Left cardiac atrium (tissue), 4 donors: ENCODE data around the gene CD93. TPM values are rescaled to one million over a fixed set of nuclear protein-coding genes. Genes with fewer than 3 reads are reported as not detected.

Source experiments
- ATAC-seq, 2 donors: fragments of 200-7000 bp; cut with Tn5 transposase; one replicate each; pipeline ENCODE4 v1.9.1; 2020; ENCODE audit warnings: mild to moderate bottlenecking in 2 of 2, moderate library complexity in 2 of 2
- DNase-seq: peaks from one replicate; pipeline ENCODE4 v3.0.0-alpha.2; 2020
- intact Hi-C, 2 donors: fragments of 100-400 bp; cut with DNase I; formaldehyde crosslinking; loops; one replicate each; pipeline versions ENCODE4 v1.14.1 to v1.15.1; 2022 to 2023
- long read RNA-seq: library from polyadenylated mRNA; unstranded; transcript quantifications from one replicate; pipeline ENCODE4 v2.0.0, GENCODE V29; 2021
- total RNA-seq, 2 donors: library from RNA; stranded (reverse); fragmentation: NEBNext Ultra II Directional; extraction: Animal tissue kit (Norgen Biotek cat#: 25700); gene quantifications; one replicate each; pipeline ENCODE4 v1.2.1, GENCODE V29; 2021
- donor health status: DM: no; HTN: yes; CAD: no.
- donor health status: DM: no; HTN: yes; CAD: no; lungs with severe emphysema.
- donor health status: DM: yes; HTN: yes; CAD: no.
- donor health status: Dilated cardiomyopathy.

The CD93 gene, protein sequence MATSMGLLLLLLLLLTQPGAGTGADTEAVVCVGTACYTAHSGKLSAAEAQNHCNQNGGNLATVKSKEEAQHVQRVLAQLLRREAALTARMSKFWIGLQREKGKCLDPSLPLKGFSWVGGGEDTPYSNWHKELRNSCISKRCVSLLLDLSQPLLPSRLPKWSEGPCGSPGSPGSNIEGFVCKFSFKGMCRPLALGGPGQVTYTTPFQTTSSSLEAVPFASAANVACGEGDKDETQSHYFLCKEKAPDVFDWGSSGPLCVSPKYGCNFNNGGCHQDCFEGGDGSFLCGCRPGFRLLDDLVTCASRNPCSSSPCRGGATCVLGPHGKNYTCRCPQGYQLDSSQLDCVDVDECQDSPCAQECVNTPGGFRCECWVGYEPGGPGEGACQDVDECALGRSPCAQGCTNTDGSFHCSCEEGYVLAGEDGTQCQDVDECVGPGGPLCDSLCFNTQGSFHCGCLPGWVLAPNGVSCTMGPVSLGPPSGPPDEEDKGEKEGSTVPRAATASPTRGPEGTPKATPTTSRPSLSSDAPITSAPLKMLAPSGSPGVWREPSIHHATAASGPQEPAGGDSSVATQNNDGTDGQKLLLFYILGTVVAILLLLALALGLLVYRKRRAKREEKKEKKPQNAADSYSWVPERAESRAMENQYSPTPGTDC
- 100 to 1,000 TPM in 1 of 2 donors, 10 to 100 TPM in 1; 46.3 to 102 TPM for total RNA-seq
- long read RNA-seq, full-length matches to known transcripts: 17 of 44 reads
- long read RNA-seq, partial matches to known transcripts: 0 of 44 reads
- long read RNA-seq, other reads (novel, unspliced or antisense): 27 of 44 reads

DNA sequence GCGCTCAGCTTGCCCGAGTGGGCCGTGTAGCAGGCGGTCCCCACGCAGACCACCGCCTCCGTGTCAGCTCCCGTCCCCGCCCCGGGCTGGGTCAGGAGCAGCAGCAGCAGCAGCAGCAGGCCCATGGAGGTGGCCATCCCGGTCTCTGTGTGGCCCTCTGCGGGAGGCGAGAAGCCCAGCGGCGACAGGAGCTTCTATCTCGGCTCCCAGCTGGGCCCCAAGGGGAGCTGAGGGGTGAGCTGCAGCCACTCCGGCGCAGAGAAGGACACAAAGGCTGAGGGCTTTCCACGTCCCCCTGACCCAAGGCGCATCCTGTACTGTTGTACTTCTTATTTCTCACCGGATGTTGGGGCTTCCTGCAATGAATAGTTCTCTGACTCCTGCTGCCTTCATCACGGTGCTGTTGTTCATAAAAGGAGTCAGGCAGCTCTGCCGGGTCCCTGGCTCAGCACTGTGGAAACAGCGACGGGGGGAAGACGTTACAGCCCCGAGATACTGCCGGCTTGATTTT, at the start of gene CD93:
Gene CD93 (minus strand): TSS at position 269 of the 511 bp plus-strand sequence. CDS start 132 bp downstream, at position 137.
- intact Hi-C loops: loop anchor here in 1 of 2 donors (5.0 kb wide), 1 partner anchor 46 kb away; no protein-coding TSS in a partner anchor
- peak; percentile 62 to 67 for ATAC-seq
- DNase-seq: peak; percentile 76

DNA sequence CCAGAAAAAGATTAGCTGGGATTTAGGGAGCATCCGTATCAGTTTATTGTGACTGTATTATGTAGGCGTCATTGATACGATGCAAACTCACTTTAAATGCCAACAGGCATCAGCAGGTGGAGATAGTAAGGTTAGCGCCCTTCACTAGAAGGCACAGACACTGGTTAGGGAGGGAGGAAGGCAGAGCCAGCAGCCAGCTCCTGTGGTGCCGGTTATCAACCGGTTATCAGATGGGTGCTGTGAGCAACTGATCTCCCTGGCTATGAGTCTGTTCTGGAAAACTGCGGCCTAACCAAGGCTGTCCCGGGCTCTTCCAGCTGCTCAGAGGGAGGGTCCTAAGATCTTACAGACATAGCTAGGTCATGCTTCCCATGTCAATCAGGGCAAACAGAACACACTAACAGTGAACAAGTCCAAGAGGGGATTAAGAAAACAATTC, 47.5 kb upstream of the CD93 start:
- intact Hi-C loops: loop anchor here in 1 of 2 donors (5.0 kb wide), 1 partner anchor 46 kb away; the partner anchor contains the start of gene CD93
- DNase-seq (peak; percentile 0), ATAC-seq (no peak)

DNA sequence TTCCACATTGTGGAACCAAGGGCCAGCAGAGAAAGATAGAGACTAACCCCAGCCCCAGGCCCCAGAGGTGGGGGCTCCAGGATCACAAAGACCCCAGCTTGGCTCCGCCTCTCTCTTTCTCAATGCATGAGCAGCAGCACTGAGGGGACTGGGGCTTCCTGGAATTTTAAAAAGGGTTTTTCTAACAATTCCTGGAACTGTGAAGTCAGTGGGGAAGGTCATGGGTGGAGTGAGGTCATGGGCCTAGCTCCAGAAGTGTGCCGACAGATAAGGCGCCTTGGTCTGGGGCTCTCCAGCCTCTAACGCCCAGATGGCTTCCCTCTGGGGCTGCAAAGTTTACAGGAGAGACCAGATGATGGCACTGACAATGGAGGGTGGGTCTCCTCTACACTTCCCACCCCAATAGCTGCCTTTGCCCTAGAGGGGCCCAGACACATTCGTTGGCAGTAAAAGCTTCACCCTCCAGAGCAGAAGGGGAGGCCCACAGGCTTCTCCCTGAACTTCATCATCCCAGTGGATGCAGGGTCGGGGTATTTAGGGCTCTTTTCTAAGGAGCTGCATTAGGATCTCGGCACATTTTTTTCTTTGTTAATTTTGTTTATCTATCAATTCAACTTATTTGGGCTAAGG, 46.9 kb upstream of the CD93 start:
- peak; percentile 54 to 80 for ATAC-seq
- intact Hi-C loops: loop anchor here in 1 of 2 donors (5.0 kb wide), 1 partner anchor 46 kb away; the partner anchor contains the start of gene CD93
- peak; percentile 72 for DNase-seq

DNA sequence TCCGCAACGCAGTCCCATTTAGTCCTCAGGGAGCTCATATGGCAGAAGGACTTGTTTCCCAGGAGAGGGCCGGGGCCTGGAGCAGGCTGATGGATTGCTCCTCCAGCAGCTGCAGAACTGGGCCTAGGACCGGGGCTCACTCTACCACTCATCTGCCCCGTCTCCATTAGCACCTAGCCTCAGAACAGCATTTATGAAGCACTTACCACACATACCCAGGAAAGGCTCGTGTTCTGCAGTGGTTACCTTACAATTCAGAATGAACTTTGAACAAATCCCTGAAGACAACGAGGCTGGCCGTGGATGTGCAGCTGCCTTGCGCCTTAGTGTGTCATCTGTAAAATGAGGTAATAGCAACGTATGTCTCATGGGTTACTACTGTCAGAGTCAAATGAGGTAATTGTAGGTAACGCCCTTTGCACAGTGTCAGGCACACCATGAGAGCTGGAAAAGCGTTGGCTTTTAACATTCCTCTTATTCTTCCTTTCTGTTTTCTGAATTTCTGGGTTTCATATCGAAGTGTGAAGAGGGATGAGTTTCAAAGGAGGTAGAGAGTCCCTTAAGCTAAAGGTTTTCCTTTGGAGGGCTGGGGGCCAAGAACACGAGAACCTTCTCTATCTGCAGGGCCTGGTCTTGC, 46.3 kb upstream of the CD93 start:
- intact Hi-C loops: loop anchor here in 1 of 2 donors (5.0 kb wide), 1 partner anchor 45 kb away; the partner anchor contains the start of gene CD93
- DNase-seq (no peak), ATAC-seq (no peak)

DNA sequence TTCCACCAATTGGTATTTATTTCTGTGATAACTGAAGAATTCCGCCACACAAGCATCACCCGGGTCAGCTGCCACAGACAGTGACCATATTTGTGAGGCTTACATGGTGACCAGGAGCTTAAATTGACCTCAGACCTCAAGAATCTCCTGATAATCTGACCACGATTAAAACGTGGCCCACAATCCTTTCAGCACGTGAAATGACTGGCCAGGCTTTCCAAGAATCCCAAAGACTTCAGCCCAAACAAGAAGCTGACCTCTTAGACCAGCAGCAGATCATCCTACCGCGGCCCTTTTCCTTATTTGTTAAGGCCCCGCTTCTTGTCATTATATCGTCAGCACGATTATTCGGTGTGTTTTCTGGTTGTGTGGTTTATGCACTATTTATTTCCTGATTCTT, 45.6 kb upstream of the CD93 start:
- intact Hi-C loops: loop anchor here in 1 of 2 donors (5.0 kb wide), 1 partner anchor 44 kb away; the partner anchor contains the start of gene CD93
- ATAC-seq (no peak), DNase-seq (no peak)

DNA sequence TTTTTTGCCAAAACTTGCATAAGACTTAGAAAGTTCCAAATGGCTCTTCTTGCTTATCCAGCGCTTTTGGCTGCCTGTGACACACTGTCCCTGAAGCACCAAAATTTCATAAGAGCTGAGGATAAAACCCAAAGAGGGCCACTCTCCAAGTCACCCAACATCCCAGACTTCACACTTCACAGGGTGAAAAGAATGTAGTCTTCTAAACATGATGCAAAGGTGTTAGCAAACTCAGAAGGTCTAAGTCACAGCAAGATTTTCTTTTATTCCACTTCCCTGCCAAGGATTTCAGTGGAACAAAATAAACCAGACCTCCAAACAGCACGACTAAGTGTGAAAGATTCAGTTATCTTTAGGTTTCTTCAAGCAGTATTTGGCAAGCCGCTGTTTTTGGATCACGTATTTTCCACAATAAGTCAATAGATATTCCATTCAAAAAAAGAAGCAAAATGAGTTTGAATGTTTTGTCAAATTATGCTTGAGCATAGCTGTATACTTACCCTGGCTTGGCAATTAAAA, 44.6 kb upstream of the CD93 start:
- intact Hi-C loops: loop anchor here in 1 of 2 donors (5.0 kb wide), 1 partner anchor 43 kb away; the partner anchor contains the start of gene CD93
- peak; percentile 7 to 45 for ATAC-seq

DNA sequence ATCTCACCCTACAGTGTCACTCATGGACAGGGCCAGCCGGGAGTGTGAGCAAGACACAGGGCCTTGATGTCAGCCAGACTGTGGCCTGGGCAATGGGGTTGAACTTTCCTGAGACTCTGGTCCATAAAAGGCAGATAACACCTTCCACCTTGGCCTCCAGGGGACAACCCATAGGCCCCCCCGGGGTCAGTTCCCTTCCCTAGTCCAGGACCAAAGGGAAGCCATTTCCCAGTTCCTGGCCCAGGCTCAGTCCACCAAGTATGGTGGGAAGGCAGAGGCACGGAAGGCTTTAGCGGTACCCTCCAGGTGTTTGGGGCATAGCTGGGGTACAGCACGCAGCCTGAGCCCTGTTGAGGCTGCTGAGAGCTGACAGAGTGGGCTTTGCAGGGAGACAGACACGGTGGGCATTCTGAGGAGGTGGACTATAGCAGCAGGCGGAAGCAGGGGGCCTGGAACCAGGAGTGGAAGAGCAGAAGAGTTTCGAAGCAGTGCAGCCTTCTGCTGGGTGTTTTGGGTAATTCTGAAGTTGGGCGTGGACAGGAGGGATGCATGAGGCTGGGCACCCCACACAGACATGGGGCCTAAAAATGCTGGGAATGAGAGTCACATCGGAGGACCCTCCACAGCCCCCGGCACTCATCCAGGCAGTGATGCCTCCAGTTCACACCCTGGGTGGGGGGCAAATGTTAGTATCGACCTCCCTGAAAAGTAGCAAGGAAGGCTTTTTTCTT, 43.9 kb upstream of the CD93 start:
- DNase-seq: no peak
- intact Hi-C loops: loop anchor here in 1 of 2 donors (5.0 kb wide), 1 partner anchor 43 kb away; the partner anchor contains the start of gene CD93
- ATAC-seq: peak in 1 of 2 donors; percentile 13

More for the DNA sequence above, 44.6 kb upstream of the CD93 start:
- DNase-seq: no peak

DNA sequence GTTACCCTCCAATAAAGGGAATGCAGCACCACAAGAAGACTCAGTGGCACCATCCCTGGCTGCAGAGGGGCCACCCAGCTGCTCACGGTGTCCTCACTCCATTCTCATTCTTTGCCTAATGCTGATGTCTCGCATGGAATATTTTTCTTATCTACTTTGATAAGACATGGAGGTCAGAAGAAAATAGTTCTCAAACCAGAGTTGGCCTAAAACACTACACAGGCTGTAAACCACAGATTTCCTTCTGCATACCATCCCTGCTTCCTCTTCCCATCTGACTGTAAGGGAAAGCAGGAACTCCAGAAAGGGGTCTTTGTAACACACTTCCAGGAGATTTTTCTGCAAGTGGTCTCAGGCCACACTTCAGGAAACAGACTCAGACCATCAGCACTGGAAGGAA, 43.1 kb upstream of the CD93 start:
- no peak for ATAC-seq
- no peak for DNase-seq
- intact Hi-C loops: no loop called here

DNA sequence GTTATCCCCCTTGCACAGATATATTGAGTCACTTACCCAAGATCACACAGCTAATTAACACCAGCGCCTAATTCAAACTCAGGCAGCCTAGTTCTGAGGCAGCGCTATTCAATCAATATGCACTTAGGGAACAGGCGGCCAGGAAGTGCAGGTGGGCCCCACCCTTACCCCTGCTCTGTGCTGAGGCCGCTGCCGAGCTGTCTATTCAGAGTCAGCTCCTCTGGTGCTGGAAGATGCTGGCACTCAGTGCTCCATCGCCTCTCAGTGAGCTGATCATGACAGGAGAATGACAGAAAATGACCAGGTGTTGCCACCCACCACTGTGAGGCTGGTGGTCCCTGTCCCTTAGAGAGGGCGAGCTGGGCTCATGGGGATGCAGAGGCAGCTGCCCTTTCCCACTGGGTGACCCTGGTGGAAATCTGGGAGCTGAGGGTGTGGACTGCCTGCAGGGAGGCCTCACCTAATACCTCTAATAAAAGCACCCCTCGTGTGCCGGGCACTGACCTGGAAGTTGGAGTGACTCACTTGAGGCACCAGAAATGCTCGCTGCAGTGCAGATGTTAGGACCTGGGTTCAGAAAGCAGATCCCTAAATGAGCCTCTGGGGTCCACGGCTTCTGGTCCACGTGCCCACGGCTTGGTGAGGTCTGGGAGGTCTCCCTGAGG, 42.5 kb upstream of the CD93 start:
- intact Hi-C loops: no loop called here
- ATAC-seq (no peak), DNase-seq (no peak)

DNA sequence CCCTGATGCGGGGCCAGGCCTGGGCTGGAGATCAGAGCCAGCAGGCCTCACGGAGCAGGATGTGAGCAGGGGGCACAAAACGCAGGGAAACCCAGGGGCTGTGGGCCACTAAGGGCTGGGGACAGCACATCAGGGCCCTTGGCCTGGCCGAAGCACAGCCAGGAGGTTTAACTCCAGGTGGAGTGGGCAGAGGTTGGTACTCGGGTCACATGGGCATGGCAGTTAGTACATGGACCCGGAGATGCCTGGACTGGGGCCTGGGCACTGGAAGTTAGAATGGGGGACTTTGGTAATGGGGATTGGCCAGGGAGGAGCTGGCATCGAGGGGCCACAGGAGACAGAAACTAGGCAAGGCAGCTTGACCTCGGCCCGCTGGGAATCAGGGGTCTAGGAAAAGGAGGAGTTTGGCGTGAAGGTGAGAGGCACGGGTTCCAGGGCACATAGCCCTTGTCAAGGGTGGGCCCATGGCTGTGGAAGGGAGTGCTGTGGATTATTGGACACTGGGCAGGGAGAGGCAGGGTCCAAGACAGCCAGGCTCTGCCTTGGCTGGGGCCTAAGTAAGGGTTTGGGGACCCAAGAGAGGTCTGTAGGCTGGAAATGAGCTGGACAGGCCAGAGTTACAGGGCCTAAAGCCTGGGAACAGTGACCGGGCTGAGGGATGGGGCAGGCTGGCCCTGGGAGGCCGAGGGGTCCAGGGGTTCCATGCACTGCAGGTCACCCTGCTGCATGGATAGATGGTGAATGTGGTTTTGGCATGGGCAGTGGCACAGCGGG, 41.6 kb upstream of the CD93 start:
- ATAC-seq (no peak), DNase-seq (no peak)
- intact Hi-C loops: no loop called here

DNA sequence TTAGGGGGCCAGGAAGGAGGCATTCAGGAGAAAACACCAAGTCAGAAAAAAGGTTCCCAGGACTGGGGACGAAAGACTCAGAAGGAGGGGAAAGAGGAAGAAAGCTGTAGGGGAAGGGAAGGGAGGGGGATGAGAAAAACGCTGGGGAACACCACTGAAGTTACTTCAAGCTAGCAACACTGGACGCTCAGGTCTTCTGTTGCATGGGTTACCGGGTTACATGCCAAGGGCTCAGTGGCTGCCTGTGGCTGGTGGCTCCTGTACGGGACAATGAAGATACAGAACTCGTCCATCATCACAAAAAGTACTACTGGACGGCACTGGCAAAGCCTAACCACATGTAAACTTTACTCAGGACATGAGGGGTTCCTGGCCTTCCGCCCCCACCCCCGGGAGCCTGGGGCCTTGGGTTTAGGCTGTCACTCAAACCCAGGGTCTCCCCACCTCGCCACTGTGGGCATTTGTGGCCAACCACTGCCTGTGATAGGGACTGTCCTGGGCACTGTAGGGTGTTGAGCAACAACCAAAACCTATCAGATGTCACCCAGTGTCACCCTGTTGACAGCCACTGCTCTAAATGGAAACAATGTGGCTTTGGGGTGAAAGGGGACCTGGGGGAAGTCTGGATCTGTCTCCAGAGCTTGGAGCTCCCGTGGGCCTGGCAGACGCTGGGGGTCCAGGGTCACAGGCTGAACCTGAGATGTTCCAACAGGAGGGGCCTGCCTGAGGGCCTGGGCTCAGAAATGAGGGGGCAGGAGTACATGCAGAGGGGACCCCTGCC, 40.3 kb upstream of the CD93 start:
- ATAC-seq (peak in 1 of 2 donors; percentile 19), DNase-seq (no peak)
- intact Hi-C loops: no loop called here

DNA sequence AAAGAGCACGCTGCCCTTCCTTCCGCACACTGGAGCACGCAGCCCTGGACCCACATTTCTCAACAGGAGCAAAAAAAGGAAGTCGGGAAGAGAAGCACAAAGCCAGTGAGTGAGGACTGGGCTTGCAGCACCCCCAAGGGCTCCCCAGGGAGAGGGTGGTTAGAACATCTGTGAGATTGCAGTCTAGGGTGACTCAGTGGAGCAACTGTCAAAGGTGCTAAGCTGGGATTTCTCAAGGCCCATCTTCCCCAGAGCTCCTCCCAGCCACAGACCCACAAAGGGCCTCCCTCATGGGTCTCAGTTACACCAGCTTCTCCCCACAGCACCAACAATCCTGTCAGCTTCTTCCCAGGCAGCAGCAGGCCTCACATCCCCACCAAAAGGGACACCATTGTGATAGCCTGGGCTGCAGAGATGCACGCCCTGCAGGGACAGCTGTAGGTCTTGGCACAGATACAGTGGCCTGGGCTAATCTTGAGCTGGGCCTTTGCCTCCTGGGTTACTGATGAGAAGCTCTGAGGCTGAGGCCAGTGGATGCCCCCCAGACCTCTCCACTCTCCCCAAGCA, 39.6 kb upstream of the CD93 start:
- no peak for DNase-seq
- intact Hi-C loops: no loop called here
- peak in 1 of 2 donors; percentile 80 for ATAC-seq

DNA sequence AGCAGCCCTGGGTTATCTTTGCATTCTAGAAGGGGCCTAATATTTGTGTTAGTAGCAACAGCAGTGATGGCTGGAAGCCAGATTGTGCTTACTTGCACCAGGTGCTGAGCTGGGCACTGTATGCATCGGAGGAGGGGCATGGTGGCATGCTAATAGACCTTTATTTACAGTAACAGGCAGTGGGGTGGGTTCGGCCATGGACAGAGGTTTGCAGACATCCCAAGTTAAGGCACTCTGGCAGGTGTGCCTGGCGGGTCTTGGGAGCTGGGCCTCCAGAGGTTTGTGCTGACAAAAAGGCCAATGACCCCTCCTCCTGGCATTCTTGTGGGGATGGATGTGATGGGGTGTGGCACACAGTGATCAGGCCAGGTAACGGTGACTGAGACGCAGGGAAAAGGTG, 39.0 kb upstream of the CD93 start:
- ATAC-seq: no peak

DNA sequence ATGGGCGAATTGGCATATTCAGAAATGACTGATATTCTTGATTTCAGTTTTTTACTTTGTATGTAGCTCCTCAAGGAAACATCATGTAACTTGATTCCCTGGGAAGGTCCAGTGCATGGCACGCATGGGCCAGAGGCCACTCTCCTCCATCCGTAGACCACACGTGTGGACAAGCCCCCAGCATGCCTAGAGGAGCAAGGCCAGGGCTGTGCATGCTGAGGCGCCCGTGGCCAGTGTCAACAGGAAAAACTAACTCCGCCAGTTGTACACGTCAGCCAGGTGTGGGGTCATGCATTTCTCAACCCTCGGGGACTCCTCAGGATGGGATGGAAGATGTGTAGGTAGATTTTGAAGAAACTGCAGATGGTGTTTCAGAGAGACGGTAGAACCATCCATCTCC, 37.8 kb upstream of the CD93 start:
- ATAC-seq: no peak
- intact Hi-C loops: no loop called here
- no peak for DNase-seq

More for the DNA sequence above, 39.0 kb upstream of the CD93 start:
- no peak for DNase-seq
- intact Hi-C loops: no loop called here
